ENCODE data around the gene RNASE8. TPM values are rescaled to one million over a fixed set of nuclear protein-coding genes. Genes with fewer than 3 reads are reported as not detected.

The RNASE8 gene
- total RNA-seq, 1 experiment from 2014 or later = not detected

DNA sequence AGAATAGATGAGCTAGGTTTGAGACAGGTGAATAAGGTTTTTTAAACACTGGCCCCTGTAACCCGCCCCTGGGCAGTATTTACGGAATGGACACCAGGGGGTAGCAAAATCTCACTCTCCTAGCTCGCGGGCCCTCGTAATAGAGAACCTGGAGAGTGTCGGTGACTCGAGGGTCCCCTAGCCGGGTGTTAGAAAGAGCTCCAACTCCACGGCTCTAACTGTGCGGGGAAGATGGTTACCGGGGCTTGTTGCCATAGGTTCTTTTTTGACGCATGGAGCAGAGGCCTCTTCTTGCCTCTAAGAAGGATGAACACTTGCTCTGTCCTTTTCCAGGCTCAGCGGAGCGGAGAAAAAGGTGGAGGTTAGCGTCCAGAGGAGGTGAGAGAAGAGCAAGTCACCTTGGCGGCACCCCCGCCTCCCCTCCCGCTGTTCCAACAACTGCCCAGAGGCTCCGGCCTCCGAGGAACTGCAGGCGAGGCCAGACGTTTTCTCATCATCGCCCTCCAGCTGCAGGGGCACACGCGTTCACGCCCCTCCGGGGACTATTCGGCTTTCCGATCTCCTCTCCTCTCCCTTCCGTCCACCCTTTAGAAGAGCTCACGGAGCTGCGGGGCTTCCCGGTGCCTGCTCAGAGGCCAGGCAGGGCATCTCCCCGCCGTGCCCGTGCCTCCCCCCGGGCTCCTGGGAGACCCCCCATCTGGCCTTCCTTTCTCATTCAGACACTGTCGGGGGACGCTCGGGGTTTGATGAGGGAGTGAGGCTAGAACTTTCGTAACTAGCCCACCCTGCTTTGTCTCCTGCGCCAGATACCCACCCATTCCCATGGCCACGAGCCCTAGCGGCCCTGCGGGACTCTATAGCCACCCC is 11.1 kb downstream of the RNASE8 start:
- TF ChIP-seq, protein P1, sequence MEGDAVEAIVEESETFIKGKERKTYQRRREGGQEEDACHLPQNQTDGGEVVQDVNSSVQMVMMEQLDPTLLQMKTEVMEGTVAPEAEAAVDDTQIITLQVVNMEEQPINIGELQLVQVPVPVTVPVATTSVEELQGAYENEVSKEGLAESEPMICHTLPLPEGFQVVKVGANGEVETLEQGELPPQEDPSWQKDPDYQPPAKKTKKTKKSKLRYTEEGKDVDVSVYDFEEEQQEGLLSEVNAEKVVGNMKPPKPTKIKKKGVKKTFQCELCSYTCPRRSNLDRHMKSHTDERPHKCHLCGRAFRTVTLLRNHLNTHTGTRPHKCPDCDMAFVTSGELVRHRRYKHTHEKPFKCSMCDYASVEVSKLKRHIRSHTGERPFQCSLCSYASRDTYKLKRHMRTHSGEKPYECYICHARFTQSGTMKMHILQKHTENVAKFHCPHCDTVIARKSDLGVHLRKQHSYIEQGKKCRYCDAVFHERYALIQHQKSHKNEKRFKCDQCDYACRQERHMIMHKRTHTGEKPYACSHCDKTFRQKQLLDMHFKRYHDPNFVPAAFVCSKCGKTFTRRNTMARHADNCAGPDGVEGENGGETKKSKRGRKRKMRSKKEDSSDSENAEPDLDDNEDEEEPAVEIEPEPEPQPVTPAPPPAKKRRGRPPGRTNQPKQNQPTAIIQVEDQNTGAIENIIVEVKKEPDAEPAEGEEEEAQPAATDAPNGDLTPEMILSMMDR (IDR thresholded peaks at IDR 0.05) = peak; percentile 75
- TF ChIP-seq TCF7L2 (IDR thresholded peaks at IDR 0.05; ENCODE audit: low read depth, low read length) = no peak
- H3K9me3 ChIP-seq (ENCODE audit: control insufficient read depth, insufficient read depth, low read depth, low read length) = no peaks in the 10 kb centered on the region
- H3K4me3 ChIP-seq (ENCODE audit: low read depth in 2 of 2, low read length in 2 of 2) = peak overlapping the region; percentile 54 to 62; a peak in 3 of 4 replicates
- DNase-seq (ENCODE audit: low read depth, low spot score) (no peak), ATAC-seq (peak; percentile 61)
- in situ Hi-C loops (cut with HindIII; ENCODE audit: low pct_unique_long_range_greater_than_20kb, low sequenced_read_pairs) (no loop called here), intact Hi-C loops (cut with micrococcal nuclease; ENCODE audit: unreplicated experiment) (loop anchor here (1.0 to 5.0 kb wide), 2 partner anchors 24 to 39 kb away; no protein-coding TSS in a partner anchor)
- no peaks in the 10 kb centered on the region for H3K36me3 ChIP-seq (ENCODE audit: control insufficient read depth, insufficient read depth, low read length)
- 0 out of 2 replicates have a peak, but pooled peaks cover 2% of the 10 kb centered on the region for H3K27me3 ChIP-seq (ENCODE audit: control insufficient read depth, insufficient read depth, low read length)
- BruUV-seq (replicated peaks) = no TSS peak
- ChIA-PET CTCF (interaction anchor here (0.6 to 1.9 kb wide), 7 partner anchors 14 to 54 kb away, joined by 3 to 10 read pairs (median 3); no protein-coding TSS in a partner anchor), POLR2A (no interaction called here)
- H3K4me1 ChIP-seq (ENCODE audit: control insufficient read depth, insufficient read depth, low read length) = peaks cover 7% of the 10 kb centered on the region
- no peak overlapping the region for H3K27ac ChIP-seq (ENCODE audit: low read length)

DNA sequence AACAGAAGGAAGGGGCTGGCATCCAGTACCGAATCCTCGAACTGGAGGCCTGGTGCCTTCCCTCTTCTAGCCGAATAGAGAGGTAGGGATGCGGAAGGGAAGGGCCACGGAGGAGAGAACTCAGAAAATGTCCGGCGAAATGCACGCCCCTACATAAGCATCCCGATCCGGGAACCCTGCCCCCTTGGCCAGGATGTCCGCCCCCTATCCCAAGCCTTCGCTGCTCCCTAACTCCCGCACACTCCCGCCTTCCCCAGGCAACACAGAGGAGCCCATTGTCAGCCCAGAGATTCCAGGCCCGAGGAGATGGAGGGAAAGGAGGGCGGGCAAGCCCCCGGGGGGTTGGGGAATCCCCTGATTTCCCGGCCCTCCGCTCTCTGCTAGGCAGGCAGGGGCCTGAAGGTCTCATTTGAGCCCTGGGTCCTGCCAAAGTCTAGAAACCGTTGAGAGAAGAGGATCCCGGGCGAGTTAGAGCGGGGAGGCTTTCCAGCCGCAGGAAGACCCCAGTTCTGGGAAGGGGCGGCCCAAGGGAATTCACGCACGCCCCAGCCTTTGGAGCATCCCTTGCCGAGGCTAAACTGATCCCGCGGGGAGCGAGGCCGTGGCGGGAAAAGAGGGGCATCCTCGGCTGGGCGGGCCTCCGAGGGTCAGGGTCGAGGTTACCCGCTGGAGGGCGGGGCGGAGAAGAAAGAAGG is 11.9 kb downstream of the RNASE8 start:
- 0 out of 2 replicates have a peak, but pooled peaks cover 2% of the 10 kb centered on the region for H3K27me3 ChIP-seq (ENCODE audit: control insufficient read depth, insufficient read depth, low read length)
- ChIA-PET POLR2A (no interaction called here), CTCF (interaction anchor here (1.5 to 2.4 kb wide), 2 partner anchors 23 to 35 kb away, joined by 10 read pairs; no protein-coding TSS in a partner anchor)
- BruUV-seq (replicated peaks) = no TSS peak
- H3K4me3 ChIP-seq (ENCODE audit: low read depth in 2 of 2, low read length in 2 of 2) = peak overlapping the region; percentile 54 to 62
- H3K36me3 ChIP-seq (ENCODE audit: control insufficient read depth, insufficient read depth, low read length) = no peaks in the 10 kb centered on the region
- in situ Hi-C loops (cut with HindIII; ENCODE audit: low pct_unique_long_range_greater_than_20kb, low sequenced_read_pairs) = no loop called here
- intact Hi-C loops (cut with micrococcal nuclease; ENCODE audit: unreplicated experiment) = loop anchor here (5.0 kb wide), 1 partner anchor 38 kb away; no protein-coding TSS in a partner anchor
- H3K4me1 ChIP-seq (ENCODE audit: control insufficient read depth, insufficient read depth, low read length) = peaks cover 7% of the 10 kb centered on the region
- TF ChIP-seq, protein P1 (IDR thresholded peaks at IDR 0.05) = no peak
- TF ChIP-seq TCF7L2 (IDR thresholded peaks at IDR 0.05; ENCODE audit: low read depth, low read length) (no peak), POLR2AphosphoS5 (IDR thresholded peaks at IDR 0.05; ENCODE audit: low read depth, low read length) (no peak), SIN3A (IDR thresholded peaks at IDR 0.05; ENCODE audit: borderline replicate concordance, insufficient read depth, low read depth, low read length) (no peak)
- TF ChIP-seq, protein P2, sequence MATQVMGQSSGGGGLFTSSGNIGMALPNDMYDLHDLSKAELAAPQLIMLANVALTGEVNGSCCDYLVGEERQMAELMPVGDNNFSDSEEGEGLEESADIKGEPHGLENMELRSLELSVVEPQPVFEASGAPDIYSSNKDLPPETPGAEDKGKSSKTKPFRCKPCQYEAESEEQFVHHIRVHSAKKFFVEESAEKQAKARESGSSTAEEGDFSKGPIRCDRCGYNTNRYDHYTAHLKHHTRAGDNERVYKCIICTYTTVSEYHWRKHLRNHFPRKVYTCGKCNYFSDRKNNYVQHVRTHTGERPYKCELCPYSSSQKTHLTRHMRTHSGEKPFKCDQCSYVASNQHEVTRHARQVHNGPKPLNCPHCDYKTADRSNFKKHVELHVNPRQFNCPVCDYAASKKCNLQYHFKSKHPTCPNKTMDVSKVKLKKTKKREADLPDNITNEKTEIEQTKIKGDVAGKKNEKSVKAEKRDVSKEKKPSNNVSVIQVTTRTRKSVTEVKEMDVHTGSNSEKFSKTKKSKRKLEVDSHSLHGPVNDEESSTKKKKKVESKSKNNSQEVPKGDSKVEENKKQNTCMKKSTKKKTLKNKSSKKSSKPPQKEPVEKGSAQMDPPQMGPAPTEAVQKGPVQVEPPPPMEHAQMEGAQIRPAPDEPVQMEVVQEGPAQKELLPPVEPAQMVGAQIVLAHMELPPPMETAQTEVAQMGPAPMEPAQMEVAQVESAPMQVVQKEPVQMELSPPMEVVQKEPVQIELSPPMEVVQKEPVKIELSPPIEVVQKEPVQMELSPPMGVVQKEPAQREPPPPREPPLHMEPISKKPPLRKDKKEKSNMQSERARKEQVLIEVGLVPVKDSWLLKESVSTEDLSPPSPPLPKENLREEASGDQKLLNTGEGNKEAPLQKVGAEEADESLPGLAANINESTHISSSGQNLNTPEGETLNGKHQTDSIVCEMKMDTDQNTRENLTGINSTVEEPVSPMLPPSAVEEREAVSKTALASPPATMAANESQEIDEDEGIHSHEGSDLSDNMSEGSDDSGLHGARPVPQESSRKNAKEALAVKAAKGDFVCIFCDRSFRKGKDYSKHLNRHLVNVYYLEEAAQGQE (IDR thresholded peaks at IDR 0.05; ENCODE audit: insufficient read depth in 1 of 2, low read depth in 2 of 2, low read length in 1 of 2) = no peak
- H3K27ac ChIP-seq (ENCODE audit: low read length) = peak overlapping the region; percentile 61
- ATAC-seq (peak; percentile 17), DNase-seq (ENCODE audit: low read depth, low spot score) (no peak)
- H3K9me3 ChIP-seq (ENCODE audit: control insufficient read depth, insufficient read depth, low read depth, low read length) = no peaks in the 10 kb centered on the region

Data from Panc1 (cell line).